ENCODE results near the gene C11orf87.

DNA sequence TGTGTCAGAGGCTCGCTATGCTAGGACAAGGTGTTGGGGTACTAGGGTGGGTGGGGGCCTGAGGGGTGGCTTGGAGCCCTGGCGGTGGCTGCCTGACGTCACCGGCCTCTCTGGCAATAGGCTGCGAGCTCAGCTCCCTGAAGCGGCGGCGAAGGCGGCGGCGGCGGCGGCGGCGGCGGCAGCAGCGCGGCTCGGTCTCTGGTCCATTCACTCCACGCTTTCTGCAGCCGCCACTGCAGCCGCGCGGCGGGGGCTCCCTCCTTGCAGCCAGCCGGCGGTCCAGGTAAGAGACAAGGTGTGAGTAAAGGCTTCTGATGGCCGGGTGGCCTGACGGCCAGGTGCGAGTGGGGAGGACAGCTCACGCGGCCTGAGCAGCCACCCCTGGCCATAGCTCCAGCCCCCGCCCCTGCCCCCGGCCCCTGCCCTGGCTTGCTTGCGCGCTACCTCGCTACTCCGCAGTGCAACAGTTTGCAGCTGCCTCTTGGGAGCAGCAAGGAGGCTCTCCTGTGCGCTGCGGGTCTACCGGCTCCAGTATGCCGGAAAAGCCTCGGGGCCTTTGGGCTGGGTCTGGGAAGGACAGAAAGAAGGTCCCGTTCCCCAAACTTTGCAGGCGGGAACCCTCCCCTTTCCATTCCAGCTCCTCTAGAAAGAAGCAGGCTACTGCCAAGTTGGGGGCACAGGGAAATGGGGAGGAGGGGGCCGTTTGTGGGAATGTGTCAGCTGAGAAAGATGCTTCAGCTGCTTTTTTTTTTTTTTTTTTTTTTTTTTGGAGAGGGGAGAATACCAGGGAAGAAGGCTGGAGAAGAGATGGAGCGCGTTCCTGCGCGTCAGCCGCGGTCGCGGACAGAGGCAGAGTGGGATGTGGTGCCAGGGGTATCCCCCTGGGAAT, at the start of gene C11orf87:
- TF ChIP-seq, protein P1, sequence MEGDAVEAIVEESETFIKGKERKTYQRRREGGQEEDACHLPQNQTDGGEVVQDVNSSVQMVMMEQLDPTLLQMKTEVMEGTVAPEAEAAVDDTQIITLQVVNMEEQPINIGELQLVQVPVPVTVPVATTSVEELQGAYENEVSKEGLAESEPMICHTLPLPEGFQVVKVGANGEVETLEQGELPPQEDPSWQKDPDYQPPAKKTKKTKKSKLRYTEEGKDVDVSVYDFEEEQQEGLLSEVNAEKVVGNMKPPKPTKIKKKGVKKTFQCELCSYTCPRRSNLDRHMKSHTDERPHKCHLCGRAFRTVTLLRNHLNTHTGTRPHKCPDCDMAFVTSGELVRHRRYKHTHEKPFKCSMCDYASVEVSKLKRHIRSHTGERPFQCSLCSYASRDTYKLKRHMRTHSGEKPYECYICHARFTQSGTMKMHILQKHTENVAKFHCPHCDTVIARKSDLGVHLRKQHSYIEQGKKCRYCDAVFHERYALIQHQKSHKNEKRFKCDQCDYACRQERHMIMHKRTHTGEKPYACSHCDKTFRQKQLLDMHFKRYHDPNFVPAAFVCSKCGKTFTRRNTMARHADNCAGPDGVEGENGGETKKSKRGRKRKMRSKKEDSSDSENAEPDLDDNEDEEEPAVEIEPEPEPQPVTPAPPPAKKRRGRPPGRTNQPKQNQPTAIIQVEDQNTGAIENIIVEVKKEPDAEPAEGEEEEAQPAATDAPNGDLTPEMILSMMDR (IDR thresholded peaks at IDR 0.05) = no peak
- TF ChIP-seq POLR2A (IDR thresholded peaks at IDR 0.05) = no peak
